Stomach (tissue), 9 donors: ENCODE data around the gene MTFR2. TPM values are rescaled to one million over a fixed set of nuclear protein-coding genes. Genes with fewer than 3 reads are reported as not detected.
A peak's percentile ranks its signal among the peaks of the same experiment; 100 is the strongest.

Source experiments
- DNase-seq, 2 donors: peaks; one replicate each; pipeline versions ENCODE4 v3.0.0 to v3.0.0-alpha.2; 2013 to 2019
- H3K27ac ChIP-seq, 5 donors: fragments of 200-600 bp in 4 of 5; sonication (generic) in 4 of 5; one replicate each; pipeline ENCODE4 v1.5.1; 2013 to 2019; ENCODE audit warnings: mild to moderate bottlenecking in 1 of 5, moderate library complexity in 1 of 5
- H3K27me3 ChIP-seq, 3 donors: fragments of 200-600 bp; sonication (generic); one replicate each; pipeline ENCODE4 v1.5.1; 2017 to 2019; ENCODE audit warnings: mixed run types in 1 of 3
- H3K36me3 ChIP-seq, 4 donors: fragments of 200-600 bp; sonication (generic); 1 replicate in 3 of 4; 2 replicates in 1 of 4; pipeline ENCODE4 v1.5.1; 2016 to 2019
- H3K4me1 ChIP-seq, 4 donors: fragments of 200-600 bp; sonication (generic); one replicate each; pipeline ENCODE4 v1.5.1; 2016 to 2019
- H3K4me3 ChIP-seq, 4 donors: fragments of 200-600 bp; sonication (generic) in 3 of 4; one replicate each; pipeline ENCODE4 v1.5.1; 2016 to 2019; ENCODE audit warnings: mild to moderate bottlenecking in 1 of 4
- H3K9me3 ChIP-seq, 4 donors: fragments of 200-600 bp; sonication (generic); one replicate each; pipeline ENCODE4 v1.5.1; 2016 to 2019
- EP300 ChIP-seq: sonication (generic); formaldehyde crosslinking; IDR thresholded peaks from one replicate; pipeline ENCODE4 v1.6.1; 2017; ENCODE audit warnings: antibody characterized with exemption
- POLR2A ChIP-seq, 4 donors: fragments of 450-650 bp; IDR thresholded peaks; one replicate each; pipeline ENCODE4 v1.6.1; 2016; ENCODE audit warnings: antibody characterized with exemption in 4 of 4, control low read depth in 2 of 4, mild to moderate bottlenecking in 1 of 4, moderate library complexity in 1 of 4
- POLR2AphosphoS5 ChIP-seq, 3 donors: sonication (generic); formaldehyde crosslinking; IDR thresholded peaks; one replicate each; pipeline ENCODE4 v1.6.1; 2016; ENCODE audit warnings: antibody characterized with exemption in 3 of 3
- WGBS, 5 donors: extraction: QIAGEN DNeasy Blood & Tissue Kit in 3 of 5; methylation state at CpG; one replicate each; pipeline versions ENCODE4 v1.1.5 to v1.1.7; 2013 to 2018; 5-methylcytosine and 5-hydroxymethylcytosine counted together
- intact Hi-C: fragments of 100-400 bp; cut with DNase I; formaldehyde crosslinking; loops from one replicate; pipeline ENCODE4 v1.15.1; 2023; ENCODE audit warnings: low total_unique reads
- polyA plus RNA-seq, 3 donors: library from polyadenylated mRNA; stranded (reverse); fragments of 200-250 nt; gene quantifications; one replicate each; pipeline ENCODE4 v1.2.3, GENCODE V29; 2013
- total RNA-seq, 5 donors: library from RNA; depleted of rRNA; stranded (reverse); fragments of >200 nt; gene quantifications; one replicate each; pipeline versions ENCODE4 v1.1.0 to v1.2.3, GENCODE V29; 2014 to 2016
- TF ChIP-seq, protein P1 (sequence below), 7 experiments: fragments of 450-650 bp in 4 of 7; fragments of 200-600 bp in 3 of 7; sonication (generic) in 3 of 7; IDR thresholded peaks; one replicate each; pipeline ENCODE4 v1.5.1; 2016 to 2019; ENCODE audit warnings: antibody characterized with exemption in 7 of 7, control low read depth in 2 of 7, mild to moderate bottlenecking in 1 of 7
- donor health status: healthy with polysubstance abuse.
- donor health status: Bipolar disorder and iron deficiency.
- donor health status: healthy.

Gene MTFR2
- total and polyA plus RNA-seq, 8 donors, result 1.8 to 4.0 (median 2.0) TPM; not detected in 3

DNA sequence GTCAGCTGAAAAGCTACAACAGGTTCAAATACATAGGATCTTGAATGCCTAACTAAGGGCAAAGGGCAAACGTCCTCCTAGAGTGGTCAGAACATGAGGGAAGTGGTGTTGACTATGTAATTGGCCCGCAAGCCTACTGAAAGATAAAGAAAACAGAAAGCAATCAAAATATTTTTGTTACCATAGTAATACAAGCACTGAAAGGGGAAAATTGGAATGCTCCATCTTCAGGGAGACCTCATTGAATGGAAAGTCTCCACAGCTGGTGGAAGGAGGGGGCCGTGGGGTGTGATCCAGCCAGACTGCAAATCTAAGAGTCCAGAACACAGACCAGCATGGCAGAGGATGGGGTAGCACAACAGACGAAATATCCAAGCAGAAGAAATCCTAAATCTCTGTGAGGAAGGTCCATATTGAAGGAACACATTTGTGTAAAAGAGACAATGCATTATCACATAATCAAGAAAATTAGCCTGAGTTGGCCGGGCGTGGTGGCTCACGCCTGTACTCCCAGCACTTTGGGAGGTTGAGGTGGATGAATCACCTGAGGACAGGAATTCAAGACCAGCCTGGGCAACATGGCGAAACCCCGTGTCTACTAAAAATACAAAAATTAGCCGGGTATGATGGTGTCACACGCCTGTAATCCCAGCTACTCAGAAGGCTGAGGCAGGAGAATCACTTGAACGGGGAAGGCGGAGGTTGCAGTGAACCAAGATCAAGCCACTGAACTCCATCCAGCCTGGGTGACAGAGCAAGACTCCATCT is 39.5 kb downstream of the MTFR2 start:
- H3K4me3 ChIP-seq, result no peak overlapping the region
- no peaks in the 10 kb centered on the region for H3K4me1 ChIP-seq
- TF ChIP-seq, protein P1, sequence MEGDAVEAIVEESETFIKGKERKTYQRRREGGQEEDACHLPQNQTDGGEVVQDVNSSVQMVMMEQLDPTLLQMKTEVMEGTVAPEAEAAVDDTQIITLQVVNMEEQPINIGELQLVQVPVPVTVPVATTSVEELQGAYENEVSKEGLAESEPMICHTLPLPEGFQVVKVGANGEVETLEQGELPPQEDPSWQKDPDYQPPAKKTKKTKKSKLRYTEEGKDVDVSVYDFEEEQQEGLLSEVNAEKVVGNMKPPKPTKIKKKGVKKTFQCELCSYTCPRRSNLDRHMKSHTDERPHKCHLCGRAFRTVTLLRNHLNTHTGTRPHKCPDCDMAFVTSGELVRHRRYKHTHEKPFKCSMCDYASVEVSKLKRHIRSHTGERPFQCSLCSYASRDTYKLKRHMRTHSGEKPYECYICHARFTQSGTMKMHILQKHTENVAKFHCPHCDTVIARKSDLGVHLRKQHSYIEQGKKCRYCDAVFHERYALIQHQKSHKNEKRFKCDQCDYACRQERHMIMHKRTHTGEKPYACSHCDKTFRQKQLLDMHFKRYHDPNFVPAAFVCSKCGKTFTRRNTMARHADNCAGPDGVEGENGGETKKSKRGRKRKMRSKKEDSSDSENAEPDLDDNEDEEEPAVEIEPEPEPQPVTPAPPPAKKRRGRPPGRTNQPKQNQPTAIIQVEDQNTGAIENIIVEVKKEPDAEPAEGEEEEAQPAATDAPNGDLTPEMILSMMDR (IDR thresholded peaks at IDR 0.05), result no peak
- TF ChIP-seq POLR2A (IDR thresholded peaks at IDR 0.05) (no peak), EP300 (no peak), POLR2AphosphoS5 (IDR thresholded peaks at IDR 0.05) (no peak)
- H3K36me3 ChIP-seq, result no peaks in the 10 kb centered on the region
- no peaks in the 10 kb centered on the region for H3K27me3 ChIP-seq
- H3K27ac ChIP-seq, result no peak overlapping the region
- no peak for DNase-seq
- intact Hi-C loops, result no loop called here
- H3K9me3 ChIP-seq, result no peaks in the 10 kb centered on the region
- WGBS, 5 donors, result 87 to 90% (median 89%) methylated on average over 13 of the region's 13 CpGs

DNA sequence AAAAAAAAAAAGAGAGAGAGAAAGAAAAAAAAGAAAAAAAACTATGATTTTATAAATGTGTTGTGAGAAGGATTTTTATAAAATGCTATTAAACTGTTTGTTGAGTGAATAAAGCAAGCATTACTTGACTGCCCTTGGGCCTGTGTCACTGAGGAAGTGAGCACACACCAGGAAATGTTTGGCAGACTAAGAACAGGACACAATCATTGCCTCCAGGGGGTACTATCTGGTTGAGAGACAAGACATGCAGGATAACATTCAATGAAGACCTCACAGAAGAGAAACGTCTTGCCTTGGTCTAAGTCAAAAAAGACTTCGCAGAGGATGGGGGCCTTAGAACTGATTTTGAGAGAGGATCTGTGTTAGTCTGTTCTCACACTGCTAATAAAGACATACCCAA is 40.6 kb downstream of the MTFR2 start:
- intact Hi-C loops, result no loop called here
- WGBS, 5 donors, result 91 to 99% (median 96%) methylated on average over 2 of the region's 2 CpGs
- no peak overlapping the region for H3K27ac ChIP-seq
- no peaks in the 10 kb centered on the region for H3K36me3 ChIP-seq
- no peak for DNase-seq
- H3K27me3 ChIP-seq, result no peaks in the 10 kb centered on the region
- no peaks in the 10 kb centered on the region for H3K4me1 ChIP-seq
- H3K4me3 ChIP-seq, result no peak overlapping the region
- TF ChIP-seq POLR2AphosphoS5 (IDR thresholded peaks at IDR 0.05), result no peak
- TF ChIP-seq, protein P1 (IDR thresholded peaks at IDR 0.05), result no peak
- no peak for TF ChIP-seq EP300
- TF ChIP-seq POLR2A (IDR thresholded peaks at IDR 0.05), result no peak
- no peaks in the 10 kb centered on the region for H3K9me3 ChIP-seq

DNA sequence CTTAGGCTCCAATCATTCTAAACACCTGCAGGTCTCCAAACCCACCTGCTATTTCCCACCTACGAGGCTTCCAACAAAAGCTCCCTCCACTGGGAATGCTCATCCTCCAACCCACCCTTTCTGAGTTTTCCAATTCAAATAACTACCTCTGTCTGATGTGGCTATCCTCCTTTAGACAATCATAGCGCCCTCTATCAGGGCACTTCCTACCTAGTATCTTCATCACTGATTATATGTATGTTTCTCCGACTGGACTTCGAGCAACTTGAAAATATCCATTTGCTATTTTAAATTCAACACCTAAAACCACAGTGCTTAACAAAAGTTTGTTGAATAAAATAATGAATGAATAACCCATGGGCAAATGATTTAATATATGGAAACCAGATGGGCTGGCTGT is 41.3 kb downstream of the MTFR2 start:
- TF ChIP-seq, protein P1 (IDR thresholded peaks at IDR 0.05), result no peak
- TF ChIP-seq POLR2AphosphoS5 (IDR thresholded peaks at IDR 0.05) (no peak), POLR2A (IDR thresholded peaks at IDR 0.05) (no peak)

DNA sequence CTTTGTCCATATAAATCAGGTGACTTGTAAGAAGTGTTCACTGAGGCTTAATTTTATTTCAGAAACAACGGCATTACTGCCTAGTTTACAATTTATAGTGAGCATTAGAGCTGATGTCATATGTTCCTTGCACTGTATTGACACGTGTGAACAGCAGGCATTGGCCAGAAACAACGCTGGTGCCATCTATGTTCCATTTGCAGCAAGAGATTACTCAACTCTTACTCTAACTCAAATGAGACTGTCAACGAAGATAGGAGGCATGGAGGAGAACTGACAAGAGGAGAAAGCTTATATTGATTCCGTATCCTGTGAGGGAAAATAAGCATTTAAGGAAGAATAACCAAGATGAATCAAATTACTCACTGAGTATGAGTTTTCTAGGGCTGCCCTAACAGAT is 48.4 kb downstream of the MTFR2 start:
- WGBS, 5 donors, result 67 to 72% (median 71%) methylated on average over 5 of the region's 5 CpGs

More for the DNA sequence above, 41.3 kb downstream of the MTFR2 start:
- no peaks in the 10 kb centered on the region for H3K36me3 ChIP-seq
- 92 to 98% (median 93%) methylated on average over 4 of the region's 4 CpGs for WGBS, 5 donors
- no peaks in the 10 kb centered on the region for H3K27me3 ChIP-seq
- H3K4me3 ChIP-seq, result no peak overlapping the region
- no peak overlapping the region for H3K27ac ChIP-seq
- no peaks in the 10 kb centered on the region for H3K4me1 ChIP-seq
- intact Hi-C loops, result no loop called here
- no peaks in the 10 kb centered on the region for H3K9me3 ChIP-seq
- no peak for DNase-seq

More for the DNA sequence above, 48.4 kb downstream of the MTFR2 start:
- H3K4me1 ChIP-seq, result peaks cover 0 to 4% (median 0%) of the 10 kb centered on the region in 4 donors
- peak in 1 of 2 donors; percentile 16 for DNase-seq
- H3K27me3 ChIP-seq, result no peaks in the 10 kb centered on the region
- H3K36me3 ChIP-seq, result no peaks in the 10 kb centered on the region
- H3K9me3 ChIP-seq, result no peaks in the 10 kb centered on the region
- no peak overlapping the region for H3K4me3 ChIP-seq
- TF ChIP-seq EP300 (no peak), POLR2A (IDR thresholded peaks at IDR 0.05) (no peak), POLR2AphosphoS5 (IDR thresholded peaks at IDR 0.05) (no peak)
- TF ChIP-seq, protein P1 (IDR thresholded peaks at IDR 0.05), result no peak
- intact Hi-C loops, result no loop called here
- H3K27ac ChIP-seq, result no peak overlapping the region
